HEK293 (cell line): ENCODE results near the gene PIP5K1C.
A peak's percentile ranks its signal among the peaks of the same experiment; 100 is the strongest.

Experiments used
- CTCF ChIA-PET: fragments of 350-600 bp; formaldehyde crosslinking; extraction: SDS; loops from one replicate; lab custom pipeline; 2021; ENCODE audit warnings: antibody characterized with exemption; lab: Yijun Ruan, JAX
- POLR2A ChIA-PET: fragments of 300-600 bp; formaldehyde crosslinking; extraction: SDS; loops from one replicate; lab custom pipeline; 2020; ENCODE audit warnings: antibody characterized with exemption, inconsistent platforms; lab: Yijun Ruan, JAX
- H3K27ac ChIP-seq: fragments of 200-500 bp; sonication (Bioruptor generic); 2 replicates; pipeline ENCODE4 v1.5.1; 2014; ENCODE audit warnings: low read depth, low read length, control low read depth, inconsistent platforms; ENCODE audit errors: extremely low read depth
- H3K36me3 ChIP-seq, 2 experiments: fragments of 200-500 bp in 1 of 2; sonication (Bioruptor generic) in 1 of 2; 1 replicate in 1 of 2; 2 replicates in 1 of 2; pipeline ENCODE4 v1.5.1; 2014 to 2017; ENCODE audit warnings: inconsistent platforms in 2 of 2, low read length in 2 of 2; ENCODE audit not compliant: control insufficient read depth in 2 of 2, insufficient read depth in 1 of 2
- H3K4me1 ChIP-seq: fragments of 200-500 bp; sonication (Bioruptor generic); 2 replicates; pipeline ENCODE4 v1.5.1; 2014; ENCODE audit warnings: mild to moderate bottlenecking, low read length, inconsistent platforms; ENCODE audit not compliant: control insufficient read depth, insufficient read depth
- H3K4me3 ChIP-seq: 2 replicates; pipeline ENCODE4 v1.5.1; 2011; ENCODE audit warnings: low read depth, mild to moderate bottlenecking, control low read depth, low read length, moderate library complexity
- H3K9me3 ChIP-seq: fragments of 200-500 bp; sonication (Bioruptor generic); 2 replicates; pipeline ENCODE4 v1.5.1; 2014; ENCODE audit warnings: low read depth, low read length, inconsistent platforms; ENCODE audit not compliant: control insufficient read depth, insufficient read depth
- BCL11B ChIP-seq: fragments of 450-650 bp; formaldehyde crosslinking; IDR thresholded peaks from 2 replicates; pipeline ENCODE4 v1.5.1; 2016; ENCODE audit warnings: low read depth, missing biosample characterization, missing genetic modification characterization
- EGR2 ChIP-seq: fragments of 450-650 bp; formaldehyde crosslinking; IDR thresholded peaks from 2 replicates; pipeline ENCODE4 v1.5.1; 2016; ENCODE audit warnings: low read depth, missing biosample characterization, missing genetic modification characterization
- GFI1B ChIP-seq: fragments of 450-650 bp; formaldehyde crosslinking; IDR thresholded peaks from 2 replicates; pipeline ENCODE4 v1.5.1; 2016; ENCODE audit warnings: missing biosample characterization, missing genetic modification characterization
- KLF1 ChIP-seq: fragments of 450-650 bp; formaldehyde crosslinking; IDR thresholded peaks from 2 replicates; pipeline ENCODE4 v1.5.1; 2016; ENCODE audit warnings: missing biosample characterization, missing genetic modification characterization
- KLF8 ChIP-seq: fragments of 450-650 bp; formaldehyde crosslinking; IDR thresholded peaks from 2 replicates; pipeline ENCODE4 v1.5.1; 2016; ENCODE audit warnings: missing biosample characterization, missing genetic modification characterization
- PRDM2 ChIP-seq: fragments of 450-650 bp; formaldehyde crosslinking; IDR thresholded peaks from 2 replicates; pipeline ENCODE4 v1.5.1; 2016; ENCODE audit warnings: missing biosample characterization, missing genetic modification characterization, borderline replicate concordance
- SCRT1 ChIP-seq: fragments of 450-650 bp; formaldehyde crosslinking; IDR thresholded peaks from 2 replicates; pipeline ENCODE4 v1.5.1; 2016; ENCODE audit warnings: missing biosample characterization, missing genetic modification characterization, borderline replicate concordance
- ZBTB1 ChIP-seq: fragments of 450-650 bp; formaldehyde crosslinking; IDR thresholded peaks from 2 replicates; pipeline ENCODE4 v1.5.1; 2016; ENCODE audit warnings: missing biosample characterization, missing genetic modification characterization
- ZBTB21 ChIP-seq: fragments of 450-650 bp; formaldehyde crosslinking; IDR thresholded peaks from 2 replicates; pipeline ENCODE4 v1.5.1; 2017; ENCODE audit warnings: missing biosample characterization, missing genetic modification characterization
- ZNF146 ChIP-seq: fragments of 450-650 bp; formaldehyde crosslinking; IDR thresholded peaks from 2 replicates; pipeline ENCODE4 v1.5.1; 2016; ENCODE audit warnings: missing biosample characterization, missing genetic modification characterization
- ZNF223 ChIP-seq: fragments of 450-650 bp; formaldehyde crosslinking; IDR thresholded peaks from 2 replicates; pipeline ENCODE4 v1.5.1; 2016; ENCODE audit warnings: missing biosample characterization, missing genetic modification characterization
- ZNF274 ChIP-seq, 2 experiments: fragments of 200-500 bp in 1 of 2; fragments of 450-650 bp in 1 of 2; sonication (Bioruptor generic) in 1 of 2; formaldehyde crosslinking in 1 of 2; IDR thresholded peaks; 2 replicates each; pipeline versions ENCODE4 v1.5.1 to v1.6.1; 2014 to 2016; ENCODE audit warnings: borderline replicate concordance in 1 of 2, inconsistent platforms in 1 of 2, low read length in 1 of 2, missing biosample characterization in 1 of 2, missing genetic modification characterization in 1 of 2
- ZNF473 ChIP-seq: fragments of 450-650 bp; formaldehyde crosslinking; IDR thresholded peaks from 2 replicates; pipeline ENCODE4 v1.5.1; 2017; ENCODE audit warnings: missing biosample characterization, missing genetic modification characterization
- ZNF488 ChIP-seq: fragments of 450-650 bp; formaldehyde crosslinking; IDR thresholded peaks from 2 replicates; pipeline ENCODE4 v1.5.1; 2016; ENCODE audit warnings: missing biosample characterization, missing genetic modification characterization
- ZNF560 ChIP-seq: fragments of 450-650 bp; formaldehyde crosslinking; IDR thresholded peaks from 2 replicates; pipeline ENCODE4 v1.5.1; 2017; ENCODE audit warnings: missing biosample characterization, missing genetic modification characterization, borderline replicate concordance
- ZNF629 ChIP-seq: fragments of 450-650 bp; formaldehyde crosslinking; IDR thresholded peaks from 2 replicates; pipeline ENCODE4 v1.5.1; 2017; ENCODE audit warnings: missing biosample characterization, missing genetic modification characterization
- ZNF707 ChIP-seq: fragments of 450-650 bp; formaldehyde crosslinking; IDR thresholded peaks from 2 replicates; pipeline ENCODE4 v1.5.1; 2016; ENCODE audit warnings: missing biosample characterization, missing genetic modification characterization
- ZNF747 ChIP-seq: fragments of 450-650 bp; formaldehyde crosslinking; IDR thresholded peaks from 2 replicates; pipeline ENCODE4 v1.5.1; 2016; ENCODE audit warnings: missing biosample characterization, missing genetic modification characterization
- ZNF768 ChIP-seq: fragments of 450-650 bp; formaldehyde crosslinking; IDR thresholded peaks from 2 replicates; pipeline ENCODE4 v1.5.1; 2018; ENCODE audit warnings: missing biosample characterization, mild to moderate bottlenecking, missing genetic modification characterization

The PIP5K1C gene

GRCh38 chr19:3642987-3643673 is 57.1 kb downstream of the PIP5K1C start (continued):
- peak; percentile 60; the same call in 1 of the 2 replicates for TF ChIP-seq KLF1 (tag by site-specific recombination)
- no peak for TF ChIP-seq BCL11B
- peak; percentile 99 for TF ChIP-seq EGR2 (tag by site-specific recombination)

GRCh38 chr19:3642296-3642695 is 58.0 kb downstream of the PIP5K1C start:
- Histone ChIP-seq H3K27ac (no peak overlapping the region), H3K4me1 (no peaks in the 10 kb centered on the region), H3K36me3 (peaks cover 0 to 47% of the 10 kb centered on the region in 2 experiments; a peak in 2 of 3 replicates), H3K9me3 (no peaks in the 10 kb centered on the region), H3K4me3 (no peak overlapping the region)
- TF ChIP-seq KLF1 (tag by site-specific recombination) (no peak), PRDM2 (no peak), ZNF768 (tag by site-specific recombination) (no peak), GFI1B (no peak), ZNF274 (IDR thresholded peaks at IDR 0.05; ENCODE audit: low read length) (no peak), ZNF274 (tag by site-specific recombination; IDR thresholded peaks at IDR 0.05; ENCODE audit: borderline replicate concordance) (no peak), ZBTB21 (tag by site-specific recombination) (no peak), ZNF629 (no peak), ZNF707 (tag by site-specific recombination) (no peak), ZNF747 (tag by site-specific recombination) (no peak), SCRT1 (no peak), ZNF146 (tag by site-specific recombination) (no peak), ZNF488 (tag by site-specific recombination) (no peak), KLF8 (no peak), ZNF560 (tag by site-specific recombination) (no peak), ZNF223 (tag by site-specific recombination) (no peak), ZNF473 (tag by site-specific recombination) (no peak), ZBTB1 (no peak)
- CTCF ChIA-PET, result no interaction called here
- POLR2A ChIA-PET, result no interaction called here
